Measurements from ENCODE around the gene TECTA. TPM values are rescaled to one million over a fixed set of nuclear protein-coding genes. Genes with fewer than 3 reads are reported as not detected.

TECTA gene
- total and polyA plus RNA-seq, 2 of the 8 experiments (the other 6 are each of a cell fraction or from before 2014, with no cell fraction given), result 0.59 to 1.0 TPM

DNA sequence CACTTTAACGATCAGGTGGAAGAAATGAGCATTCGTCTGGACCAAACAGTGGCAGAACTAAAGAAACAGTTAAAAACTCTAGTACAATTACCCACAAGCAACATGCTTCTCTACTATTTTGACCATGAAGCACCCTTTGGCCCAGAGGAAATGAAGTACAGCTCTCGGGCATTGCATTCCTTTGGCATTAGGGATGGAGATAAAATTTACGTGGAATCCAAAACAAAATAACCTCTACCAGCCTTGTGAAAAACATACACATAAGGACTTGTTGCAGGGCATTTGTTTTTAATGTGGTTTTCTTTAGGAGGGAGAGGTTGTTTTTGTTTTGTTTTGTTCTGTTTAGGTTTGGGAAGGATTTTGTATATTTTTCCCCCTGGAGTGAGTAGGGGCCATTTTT is 14.2 kb upstream of the TECTA start:
- H4K5ac ChIP-seq (ENCODE audit: insufficient read length, low read depth, low read length), result no peak overlapping the region
- no peak overlapping the region for H2BK5ac ChIP-seq (ENCODE audit: low read depth, low read length)
- no peak overlapping the region for H4K91ac ChIP-seq (replicated peaks; ENCODE audit: insufficient read length, low read length)
- H3K27me3 ChIP-seq (replicated peaks in 1 of 4; ENCODE audit: control insufficient read depth in 3 of 4, extremely low read depth in 1 of 4, insufficient read depth in 3 of 4, low read length in 3 of 4), result no peaks in the 10 kb centered on the region; a peak in 1 of 7 replicates
- peaks cover 0 to 2% of the 10 kb centered on the region in 2 experiments for H4K20me1 ChIP-seq (replicated peaks in 1 of 2; ENCODE audit: control insufficient read depth in 1 of 2, insufficient read depth in 2 of 2, low read length in 2 of 2)
- no peak overlapping the region for H3K4ac ChIP-seq (replicated peaks; ENCODE audit: insufficient read length, low read depth, low read length)
- no peaks in the 10 kb centered on the region for H3K9me3 ChIP-seq (ENCODE audit: insufficient read depth in 2 of 2, low read depth in 1 of 2, low read length in 1 of 2)
- H2BK120ac ChIP-seq (replicated peaks; ENCODE audit: low read depth, low read length), result no peak overlapping the region
- WGBS, 2 experiments (ENCODE audit: extremely low coverage in 1 of 2, insufficient coverage in 1 of 2, insufficient read length in 1 of 2, insufficient replicate concordance in 2 of 2, low coverage in 1 of 2, low lambda C conversion rate in 2 of 2, missing lambda C conversion rate in 1 of 2), result 83% methylated on average over 4 of the region's 4 CpGs; no CpG with 5 or more reads in 1 of the 2 experiments
- no peak overlapping the region for H2BK15ac ChIP-seq (ENCODE audit: low read length)
- H3K56ac ChIP-seq (replicated peaks; ENCODE audit: insufficient read length, low read depth, low read length), result no peak overlapping the region
- no peaks in the 10 kb centered on the region for H3K79me1 ChIP-seq (ENCODE audit: low read depth, low read length)
- H3K27ac ChIP-seq (ENCODE audit: low read depth, low read length), result no peak overlapping the region
- no peak overlapping the region for H3K4me3 ChIP-seq (ENCODE audit: extremely low read depth in 1 of 4, insufficient read depth in 2 of 4, low read depth in 3 of 4, low read length in 4 of 4)
- H4K8ac ChIP-seq (ENCODE audit: extremely low read depth, insufficient read depth, low read length), result no peak overlapping the region
- no peak overlapping the region for H3K14ac ChIP-seq (ENCODE audit: insufficient read length)
- no peak overlapping the region for H2BK12ac ChIP-seq (ENCODE audit: low read depth, low read length)
- ChIA-PET CTCF (ENCODE audit: partially characterized antibody) (no interaction called here), POLR2A (ENCODE audit: partially characterized antibody) (no interaction called here)
- no peaks in the 10 kb centered on the region for H3K4me1 ChIP-seq (replicated peaks in 1 of 4; ENCODE audit: control insufficient read depth in 3 of 4, insufficient read depth in 4 of 4, low read length in 3 of 4)
- no peak overlapping the region for H3K4me2 ChIP-seq (ENCODE audit: insufficient read depth in 1 of 2, low read depth in 2 of 2, low read length in 2 of 2)
- H3K18ac ChIP-seq (ENCODE audit: extremely low read depth, low read length), result no peak overlapping the region
- H3K23ac ChIP-seq (ENCODE audit: insufficient read length), result no peak overlapping the region
- no peaks in the 10 kb centered on the region; the same call in 1 of the 2 replicates for H3K23me2 ChIP-seq (ENCODE audit: low read depth, low read length)
- DNase-seq (ENCODE audit: low read depth in 1 of 2, low spot score in 2 of 2) (no peak), FAIRE-seq (no peak)
- peaks cover 0 to 9% (median 3%) of the 10 kb centered on the region in 4 experiments; a peak in 4 of 8 replicates for H3K36me3 ChIP-seq (ENCODE audit: control insufficient read depth in 2 of 4, insufficient read depth in 4 of 4, low read length in 3 of 4)
- H2AK5ac ChIP-seq (ENCODE audit: low read depth, low read length), result no peak overlapping the region
- H2BK20ac ChIP-seq (ENCODE audit: low read length), result no peak overlapping the region
- H3K9ac ChIP-seq (replicated peaks in 1 of 4; ENCODE audit: extremely low read depth in 1 of 4, low read depth in 3 of 4, low read length in 3 of 4), result no peak overlapping the region
- no peaks in the 10 kb centered on the region for H3K79me2 ChIP-seq (ENCODE audit: control insufficient read depth in 1 of 2, insufficient read depth in 2 of 2, low read length in 2 of 2)
- no peak overlapping the region for H2AFZ ChIP-seq (ENCODE audit: low read length)

Data from H1 (cell line).